ENCODE data around the gene LUZP4. TPM values are rescaled to one million over a fixed set of nuclear protein-coding genes. Genes with fewer than 3 reads are reported as not detected.

Gene LUZP4
- total and polyA plus RNA-seq, 2 of the 13 experiments (the other 11 are each of a cell fraction or from before 2014, with no cell fraction given): not detected

DNA sequence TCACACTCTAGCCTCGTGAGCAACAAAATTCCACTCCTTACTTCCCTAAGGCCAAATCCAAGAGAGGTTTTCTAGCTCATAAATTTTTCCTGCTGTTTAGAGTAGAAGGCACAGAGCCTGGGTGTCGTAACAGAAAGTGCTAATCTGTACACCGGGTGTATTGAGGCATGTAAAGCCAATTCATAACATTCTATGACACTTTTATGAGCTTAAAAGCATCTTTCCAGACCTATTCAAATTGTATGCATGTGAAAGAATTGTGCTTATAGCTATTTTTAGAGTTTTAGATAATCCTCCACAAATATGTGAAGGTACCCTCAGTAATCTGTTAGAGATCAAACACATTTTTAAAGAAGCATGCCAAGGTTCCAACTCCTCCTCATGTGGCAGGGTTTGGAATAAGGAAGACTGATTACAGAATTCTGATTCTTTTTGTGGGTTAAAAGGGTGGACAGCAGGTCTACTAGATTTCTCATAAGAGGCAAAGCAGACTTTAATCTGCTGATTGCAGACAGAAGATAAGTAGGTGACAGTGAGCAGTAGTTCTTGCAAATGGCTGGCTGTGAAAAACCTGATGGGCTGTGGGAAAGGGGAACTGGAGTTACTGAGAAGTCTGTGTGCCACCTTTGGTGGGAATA, 30.2 kb upstream of the LUZP4 start:
- 7% methylated on average over 3 of the region's 3 CpGs for WGBS (ENCODE audit: low lambda C conversion rate)
- H3K27ac ChIP-seq (ENCODE audit: extremely low read length, insufficient read depth, low read length): no peak overlapping the region
- no peak overlapping the region for H3K9ac ChIP-seq (ENCODE audit: insufficient read depth, low read depth, low read length)
- intact Hi-C loops (cut with micrococcal nuclease; ENCODE audit: unreplicated experiment): no loop called here
- H4K20me1 ChIP-seq (ENCODE audit: insufficient read depth, low read length): no peaks in the 10 kb centered on the region
- TF ChIP-seq ZNF589 (CRISPR knock-in tag; conservative IDR thresholded peaks at IDR 0.05) (no peak), ZNF552 (CRISPR knock-in tag; IDR thresholded peaks at IDR 0.05; ENCODE audit: borderline replicate concordance) (no peak), TAF15 (IDR thresholded peaks at IDR 0.05; ENCODE audit: low read depth, low read length, poor library complexity, severe bottlenecking) (no peak), ZKSCAN5 (CRISPR knock-in tag; IDR thresholded peaks at IDR 0.05) (no peak), ZNF136 (CRISPR knock-in tag; IDR thresholded peaks at IDR 0.05; ENCODE audit: low read depth) (no peak), RAD21 (CRISPR knock-in tag; IDR thresholded peaks at IDR 0.05) (no peak), ZNF777 (CRISPR knock-in tag; IDR thresholded peaks at IDR 0.05) (no peak), ZNF235 (CRISPR knock-in tag; IDR thresholded peaks at IDR 0.05; ENCODE audit: borderline replicate concordance) (no peak), DZIP1 (CRISPR knock-in tag; IDR thresholded peaks at IDR 0.05) (no peak), ARNT2 (CRISPR knock-in tag; IDR thresholded peaks at IDR 0.05; ENCODE audit: low read depth) (no peak)
- CTCF ChIA-PET (ENCODE audit: low intra/inter-chr PET ratio, low total read pairs): no interaction called here
- POLR2A ChIA-PET: no interaction called here
- DNase-seq (ENCODE audit: low spot score) (no peak), ATAC-seq (no peak), FAIRE-seq (no peak)
- no TSS peak for BruUV-seq (replicated peaks)
- no peak overlapping the region for H3K4me3 ChIP-seq (replicated peaks in 1 of 3; ENCODE audit: insufficient read depth in 1 of 3, low read depth in 2 of 3, low read length in 3 of 3)
- in situ Hi-C loops (cut with HindIII; ENCODE audit: extremely low pct_ligation_motif_present, low pct_unique_long_range_greater_than_20kb): no loop called here
- no peaks in the 10 kb centered on the region for H3K9me3 ChIP-seq (ENCODE audit: low read length)
- H3K79me2 ChIP-seq (ENCODE audit: insufficient read depth, low read length): no peaks in the 10 kb centered on the region
- no peaks in the 10 kb centered on the region for H3K36me3 ChIP-seq (replicated peaks in 1 of 2; ENCODE audit: control insufficient read depth in 1 of 2, insufficient read depth in 2 of 2, low read length in 2 of 2)
- H2AFZ ChIP-seq (ENCODE audit: low read length): no peak overlapping the region
- H3K4me2 ChIP-seq (ENCODE audit: low read depth, low read length): no peak overlapping the region
- H3K27me3 ChIP-seq (ENCODE audit: control insufficient read depth in 1 of 2, insufficient read depth in 2 of 2, low read length in 2 of 2): no peaks in the 10 kb centered on the region
- H3K4me1 ChIP-seq (ENCODE audit: insufficient read depth, low read length): no peaks in the 10 kb centered on the region
